ENCODE data around the gene FBRS.

FBRS gene

DNA sequence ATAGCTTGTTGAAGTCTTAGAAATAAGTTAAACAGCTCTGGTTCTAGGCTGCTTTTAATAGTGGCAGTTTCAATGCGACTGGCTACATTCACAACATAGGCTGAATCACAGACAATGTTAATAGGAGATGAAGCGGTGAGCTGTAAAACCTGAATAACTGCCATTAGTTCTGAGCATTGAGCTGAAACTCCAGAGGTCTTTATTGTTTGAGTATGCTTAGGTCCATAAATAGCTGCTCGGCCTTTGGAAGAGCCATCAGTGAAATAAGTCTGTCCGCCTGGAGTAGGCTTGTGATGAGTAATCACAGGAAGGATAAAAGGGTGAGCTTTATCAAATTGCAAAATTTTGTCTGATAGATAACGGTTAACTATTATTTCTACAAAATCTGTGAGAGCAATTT, 38.6 kb upstream of the FBRS start:
- TF ChIP-seq, protein P1, sequence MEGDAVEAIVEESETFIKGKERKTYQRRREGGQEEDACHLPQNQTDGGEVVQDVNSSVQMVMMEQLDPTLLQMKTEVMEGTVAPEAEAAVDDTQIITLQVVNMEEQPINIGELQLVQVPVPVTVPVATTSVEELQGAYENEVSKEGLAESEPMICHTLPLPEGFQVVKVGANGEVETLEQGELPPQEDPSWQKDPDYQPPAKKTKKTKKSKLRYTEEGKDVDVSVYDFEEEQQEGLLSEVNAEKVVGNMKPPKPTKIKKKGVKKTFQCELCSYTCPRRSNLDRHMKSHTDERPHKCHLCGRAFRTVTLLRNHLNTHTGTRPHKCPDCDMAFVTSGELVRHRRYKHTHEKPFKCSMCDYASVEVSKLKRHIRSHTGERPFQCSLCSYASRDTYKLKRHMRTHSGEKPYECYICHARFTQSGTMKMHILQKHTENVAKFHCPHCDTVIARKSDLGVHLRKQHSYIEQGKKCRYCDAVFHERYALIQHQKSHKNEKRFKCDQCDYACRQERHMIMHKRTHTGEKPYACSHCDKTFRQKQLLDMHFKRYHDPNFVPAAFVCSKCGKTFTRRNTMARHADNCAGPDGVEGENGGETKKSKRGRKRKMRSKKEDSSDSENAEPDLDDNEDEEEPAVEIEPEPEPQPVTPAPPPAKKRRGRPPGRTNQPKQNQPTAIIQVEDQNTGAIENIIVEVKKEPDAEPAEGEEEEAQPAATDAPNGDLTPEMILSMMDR (IDR thresholded peaks at IDR 0.05): no peak
- Mint-ChIP-seq H3K27me3 (ENCODE audit: low read depth, poor library complexity) (peaks cover 40% of the 10 kb centered on the region), H3K36me3 (ENCODE audit: low read depth) (no peaks in the 10 kb centered on the region)

DNA sequence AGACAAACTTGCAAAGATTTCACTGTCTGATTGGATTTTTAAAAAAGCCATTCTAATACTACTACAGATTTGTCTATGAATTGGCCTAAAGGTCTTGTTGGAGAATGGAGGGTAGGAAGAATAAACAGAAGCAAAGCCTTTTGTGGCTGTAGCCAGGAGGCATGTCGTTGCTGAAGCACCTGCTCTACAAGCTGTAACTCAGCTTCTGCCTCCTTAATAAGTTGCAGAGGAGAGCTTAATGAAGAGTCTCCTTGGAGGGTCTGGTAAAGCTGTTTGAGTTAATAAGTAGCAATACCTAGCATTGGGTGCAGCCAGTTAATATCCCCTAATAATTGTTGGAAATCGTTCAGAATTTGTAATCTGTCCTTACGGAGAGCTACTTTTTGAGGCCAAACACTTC, 38.1 kb upstream of the FBRS start:
- H3K36me3 Mint-ChIP-seq (ENCODE audit: low read depth): no peaks in the 10 kb centered on the region
- peaks cover 19% of the 10 kb centered on the region for H3K4me1 Mint-ChIP-seq
- no peak overlapping the region for H3K27ac Mint-ChIP-seq
- peaks cover 36% of the 10 kb centered on the region for H3K9me3 Mint-ChIP-seq
- TF ChIP-seq, protein P1 (IDR thresholded peaks at IDR 0.05): no peak
- no peak overlapping the region for H3K4me3 Mint-ChIP-seq
- peaks cover 36% of the 10 kb centered on the region for H3K27me3 Mint-ChIP-seq (ENCODE audit: low read depth, poor library complexity)
- no peak for DNase-seq

More for the DNA sequence above, 38.6 kb upstream of the FBRS start:
- Mint-ChIP-seq H3K4me3 (no peak overlapping the region), H3K27ac (no peak overlapping the region), H3K4me1 (peaks cover 19% of the 10 kb centered on the region), H3K9me3 (peaks cover 32% of the 10 kb centered on the region)
- no peak for DNase-seq

DNA sequence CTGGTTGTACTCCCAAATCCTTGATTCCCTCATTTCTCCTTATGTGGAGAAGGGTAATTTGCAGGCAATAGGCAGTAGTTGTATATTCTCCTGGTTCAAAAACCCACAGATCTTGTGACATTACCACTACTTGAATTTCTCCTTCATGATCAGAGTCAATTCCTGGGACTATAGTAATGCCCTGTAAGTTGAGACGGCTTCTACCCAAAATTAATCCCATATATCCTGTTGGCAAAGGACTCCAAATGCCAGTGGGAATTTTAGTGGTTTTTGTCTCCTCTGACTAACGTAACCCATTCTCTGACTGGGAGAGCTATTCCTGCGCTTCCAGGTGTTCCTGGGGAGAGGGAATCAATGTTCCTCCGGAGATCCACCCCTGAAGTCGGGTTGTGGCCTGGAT, 36.5 kb upstream of the FBRS start:
- Mint-ChIP-seq H3K9me3 (peaks cover 34% of the 10 kb centered on the region), H3K4me1 (peaks cover 19% of the 10 kb centered on the region), H3K27me3 (ENCODE audit: low read depth, poor library complexity) (peaks cover 27% of the 10 kb centered on the region), H3K27ac (no peak overlapping the region), H3K4me3 (no peak overlapping the region), H3K36me3 (ENCODE audit: low read depth) (no peaks in the 10 kb centered on the region)
- TF ChIP-seq, protein P1 (IDR thresholded peaks at IDR 0.05): no peak
- no peak for DNase-seq

DNA sequence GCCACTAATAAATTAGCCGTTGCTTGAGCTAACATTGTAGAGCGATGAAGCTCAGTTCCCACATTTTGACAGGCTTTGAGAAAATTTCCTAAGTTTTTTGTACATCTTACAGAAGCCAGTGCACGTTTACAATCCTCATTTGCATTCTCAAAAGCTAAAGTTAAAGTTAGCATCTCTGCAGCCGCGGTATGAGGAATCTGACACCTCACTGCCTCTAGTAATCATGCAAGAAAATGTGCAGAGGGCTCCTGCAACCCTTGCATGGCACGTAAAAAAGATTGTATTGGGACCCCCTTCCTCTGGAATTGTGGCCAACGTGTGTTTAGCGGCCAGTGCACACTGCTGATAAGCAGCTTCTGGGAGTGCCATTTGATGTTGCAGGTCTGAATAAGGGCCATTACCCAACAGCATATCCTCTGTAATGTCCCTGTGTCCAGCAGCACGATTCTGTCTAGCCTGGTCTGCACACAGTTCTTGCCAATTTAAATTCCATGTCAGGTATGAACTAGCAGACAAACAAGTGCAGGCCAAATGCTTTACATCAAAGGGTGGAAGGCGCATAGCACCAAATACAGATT, 35.7 kb upstream of the FBRS start:
- Mint-ChIP-seq H3K9me3 (peaks cover 30% of the 10 kb centered on the region), H3K4me3 (no peak overlapping the region), H3K27ac (no peak overlapping the region), H3K4me1 (peaks cover 19% of the 10 kb centered on the region), H3K36me3 (ENCODE audit: low read depth) (no peaks in the 10 kb centered on the region), H3K27me3 (ENCODE audit: low read depth, poor library complexity) (peaks cover 24% of the 10 kb centered on the region)
- TF ChIP-seq, protein P1 (IDR thresholded peaks at IDR 0.05): no peak
- DNase-seq: no peak

DNA sequence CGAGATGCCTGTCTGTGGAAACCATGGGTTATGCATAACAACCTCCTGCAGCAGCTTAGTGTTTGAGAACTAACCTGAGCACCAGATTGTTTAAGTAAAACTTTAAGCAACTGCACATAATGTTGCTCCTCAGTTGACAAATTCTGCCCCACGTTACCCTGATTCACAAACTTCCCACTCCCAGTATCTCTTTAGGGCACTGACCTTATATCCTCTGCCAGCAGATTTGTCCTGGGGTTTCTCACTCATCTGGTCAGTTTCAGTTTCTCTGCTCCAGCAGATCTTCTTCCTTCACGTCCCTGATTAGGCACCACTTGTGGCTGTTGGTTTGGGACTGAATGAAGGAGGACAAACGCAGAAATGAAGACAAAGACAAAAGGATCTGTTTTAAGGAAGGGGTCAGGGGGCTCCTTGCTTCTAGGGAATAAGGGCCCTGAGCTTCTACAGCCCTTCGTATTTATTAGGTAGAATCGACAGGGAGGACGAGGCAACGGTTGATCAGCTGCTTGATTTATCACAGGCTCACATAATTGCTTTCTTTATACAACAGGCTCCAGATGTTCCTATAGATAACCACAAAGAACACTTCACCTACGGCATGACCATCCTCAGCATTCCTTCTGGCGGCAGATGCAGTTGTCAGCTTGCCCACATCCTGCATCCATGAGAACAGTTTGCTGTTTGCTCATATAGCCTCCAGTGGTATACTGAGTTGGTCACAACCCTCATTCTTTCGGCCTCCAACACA, 34.5 kb upstream of the FBRS start:
- Mint-ChIP-seq H3K36me3 (ENCODE audit: low read depth) (no peaks in the 10 kb centered on the region), H3K27me3 (ENCODE audit: low read depth, poor library complexity) (peaks cover 23% of the 10 kb centered on the region), H3K27ac (no peak overlapping the region), H3K4me1 (peaks cover 21% of the 10 kb centered on the region), H3K9me3 (peaks cover 26% of the 10 kb centered on the region), H3K4me3 (no peak overlapping the region)
- TF ChIP-seq, protein P1 (IDR thresholded peaks at IDR 0.05): no peak
- DNase-seq: no peak

DNA sequence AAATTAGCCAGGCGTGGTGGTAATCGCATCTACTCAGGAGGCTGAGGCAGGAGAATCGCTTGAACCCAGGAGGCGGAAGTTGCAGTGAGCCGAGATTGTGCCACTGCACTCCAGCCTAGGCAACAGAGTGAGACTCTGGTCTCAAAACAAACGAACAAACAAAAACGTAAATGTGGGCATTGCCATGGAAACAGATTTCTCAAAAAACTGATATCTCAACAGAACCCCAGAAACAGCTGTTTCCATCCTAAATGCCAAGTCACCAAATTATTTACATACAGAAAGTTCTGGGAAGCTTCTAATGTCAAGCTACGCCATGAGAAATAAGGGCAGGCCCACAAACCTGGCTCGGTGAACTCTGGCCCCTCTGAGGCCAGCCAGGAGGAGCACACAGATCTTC, 32.0 kb upstream of the FBRS start:
- DNase-seq: no peak
- H3K4me3 Mint-ChIP-seq: no peak overlapping the region
- no peak overlapping the region for H3K27ac Mint-ChIP-seq
- TF ChIP-seq, protein P1 (IDR thresholded peaks at IDR 0.05): no peak
- peaks cover 14% of the 10 kb centered on the region for H3K4me1 Mint-ChIP-seq
- peaks cover 16% of the 10 kb centered on the region for H3K27me3 Mint-ChIP-seq (ENCODE audit: low read depth, poor library complexity)
- H3K36me3 Mint-ChIP-seq (ENCODE audit: low read depth): no peaks in the 10 kb centered on the region
- peaks cover 22% of the 10 kb centered on the region for H3K9me3 Mint-ChIP-seq
